H1 (cell line): ENCODE measurements around the gene CYP2B6. TPM values are rescaled to one million over a fixed set of nuclear protein-coding genes. Genes with fewer than 3 reads are reported as not detected.
A peak's percentile ranks its signal among the peaks of the same experiment; 100 is the strongest.

Source experiments
- BRCA1 ChIP-seq: IDR thresholded peaks from 2 replicates; pipeline ENCODE4 v1.6.1; 2012; ENCODE audit warnings: low read depth, low read length, improper control_type of control experiment
- CBX5 ChIP-seq: fragments of 300-800, 300-1000 bp; sonication (generic); IDR thresholded peaks from 2 replicates; pipeline ENCODE4 v1.7.1; 2016; ENCODE audit warnings: antibody characterized with exemption, low read length, low read depth
- CREB1 ChIP-seq: IDR thresholded peaks from 2 replicates; pipeline ENCODE4 v1.6.1; 2012; ENCODE audit warnings: inconsistent platforms
- EZH2 ChIP-seq: fragments of 200-600 bp; sonication (generic); IDR thresholded peaks from 2 replicates; pipeline ENCODE4 v1.7.1; 2012; ENCODE audit warnings: low read depth, mild to moderate bottlenecking, moderate library complexity, low read length, inconsistent platforms; ENCODE audit not compliant: severe bottlenecking
- HDAC2 ChIP-seq, 2 experiments: fragments of 300-600 bp in 1 of 2; sonication (generic) in 1 of 2; IDR thresholded peaks; 2 replicates each; pipeline ENCODE4 v1.6.1; 2011 to 2012; ENCODE audit warnings: low read depth in 2 of 2, low read length in 2 of 2, mild to moderate bottlenecking in 2 of 2, moderate library complexity in 2 of 2, borderline replicate concordance in 1 of 2, inconsistent platforms in 1 of 2
- JUN ChIP-seq: IDR thresholded peaks from 2 replicates; pipeline ENCODE4 v1.6.1; 2011; ENCODE audit warnings: low read depth, mild to moderate bottlenecking, improper control_type of control experiment, low read length
- MAFK ChIP-seq: IDR thresholded peaks from 2 replicates; pipeline ENCODE4 v1.6.1; 2012; ENCODE audit warnings: low read depth, mild to moderate bottlenecking, improper control_type of control experiment, low read length
- MAX ChIP-seq: IDR thresholded peaks from 2 replicates; pipeline ENCODE4 v1.6.1; 2012; ENCODE audit warnings: inconsistent platforms
- NANOG ChIP-seq: IDR thresholded peaks from 2 replicates; pipeline ENCODE4 v1.6.1; 2011; ENCODE audit warnings: low read length, low read depth, mild to moderate bottlenecking, inconsistent platforms; ENCODE audit not compliant: insufficient read depth, poor library complexity, severe bottlenecking
- PHF8 ChIP-seq: fragments of 200-600 bp; sonication (generic); conservative IDR thresholded peaks from 2 replicates; pipeline ENCODE4 v1.7.1; 2012; ENCODE audit warnings: low read depth, mild to moderate bottlenecking, inconsistent platforms, low read length, moderate library complexity
- POLR2AphosphoS5 ChIP-seq: IDR thresholded peaks from 2 replicates; pipeline ENCODE4 v1.6.1; 2011; ENCODE audit warnings: low read depth, low read length
- RNF2 ChIP-seq: fragments of 200-900, 300-1000 bp; sonication (generic); IDR thresholded peaks from 2 replicates; pipeline ENCODE4 v1.7.1; 2016; ENCODE audit warnings: borderline replicate concordance, low read depth, mild to moderate bottlenecking, antibody characterized with exemption, low read length; ENCODE audit not compliant: poor library complexity, severe bottlenecking; ENCODE audit errors: missing control alignments
- SAP30 ChIP-seq: fragments of 300-600 bp; sonication (generic); IDR thresholded peaks from 2 replicates; pipeline ENCODE4 v1.7.1; 2012; ENCODE audit warnings: low read length, moderate library complexity, mild to moderate bottlenecking, inconsistent platforms; ENCODE audit not compliant: insufficient read depth, insufficient replicate concordance
- SIRT6 ChIP-seq: IDR thresholded peaks from one replicate; pipeline ENCODE4 v1.7.1; 2012; ENCODE audit warnings: low read length, inconsistent platforms
- SIX5 ChIP-seq: IDR thresholded peaks from 2 replicates; pipeline ENCODE4 v1.6.1; 2011; ENCODE audit warnings: mild to moderate bottlenecking, low read depth, low read length
- SP1 ChIP-seq: IDR thresholded peaks from 2 replicates; pipeline ENCODE4 v1.6.1; 2011; ENCODE audit warnings: low read depth, low read length
- SP4 ChIP-seq: IDR thresholded peaks from 2 replicates; pipeline ENCODE4 v1.6.1; 2012; ENCODE audit warnings: low read length, inconsistent platforms
- TAF1 ChIP-seq: IDR thresholded peaks from 2 replicates; pipeline ENCODE4 v1.6.1; 2011; ENCODE audit warnings: mild to moderate bottlenecking, low read depth, low read length
- TBP ChIP-seq: IDR thresholded peaks from 2 replicates; pipeline ENCODE4 v1.6.1; 2011; ENCODE audit warnings: low read depth, low read length, improper control_type of control experiment
- USF2 ChIP-seq: IDR thresholded peaks from 2 replicates; pipeline ENCODE4 v1.6.1; 2011; ENCODE audit warnings: low read length, improper control_type of control experiment
- polyA plus RNA-seq, 7 experiments: library from polyadenylated mRNA; depleted of rRNA in 3 of 7; stranded (reverse) in 5 of 7; unstranded in 2 of 7; fragments of >200 nt in 5 of 7; fragments of 200-250 nt in 2 of 7; gene quantifications; 1 replicate in 5 of 7; 2 replicates in 1 of 7; 4 replicates in 1 of 7; pipeline versions ENCODE4 v1.2.1 to v1.2.3, GENCODE V29; 2011 to 2013; ENCODE audit warnings: missing spikeins in 2 of 7, mixed read lengths in 2 of 7
- total RNA-seq: library from RNA; stranded (reverse); fragmentation: NEBNext Ultra II Directional; extraction: Animal tissue kit (Norgen Biotek cat#: 25700); gene quantifications from 2 replicates; pipeline ENCODE4 v1.2.1, GENCODE V29; 2021

Gene CYP2B6
- total and polyA plus RNA-seq, 2 of the 8 experiments (the other 6 are each of a cell fraction or from before 2014, with no cell fraction given) = 2.8 to 5.4 TPM

- no peak for TF ChIP-seq SP4
- TF ChIP-seq NANOG = no peak
- TF ChIP-seq TBP = no peak
- TF ChIP-seq RNF2 = no peak
- no peak for TF ChIP-seq EZH2
- peak; percentile 84 for TF ChIP-seq CREB1
- peak; percentile 90 for TF ChIP-seq SIX5
- TF ChIP-seq JUN = no peak
- TF ChIP-seq TAF1 = no peak
- no peak for TF ChIP-seq SAP30
- no peak for TF ChIP-seq SIRT6
- no peak for TF ChIP-seq PHF8
- no peak for TF ChIP-seq USF2
- TF ChIP-seq HDAC2 (IDR thresholded peaks at IDR 0.05; ENCODE audit: borderline replicate concordance in 1 of 2, low read depth in 2 of 2, low read length in 2 of 2) = no peak
- TF ChIP-seq MAX = no peak
- TF ChIP-seq POLR2AphosphoS5 = no peak
- TF ChIP-seq BRCA1 = no peak
- TF ChIP-seq MAFK = no peak
- no peak for TF ChIP-seq CBX5
- peak; percentile 77; the same call in 1 of the 2 replicates for TF ChIP-seq SP1
Measured at GRCh38 chr19:41064974-41065569, 74.0 kb downstream of the CYP2B6 start (continued).
